ENCODE data around the gene NUSAP1.
"Not testable (repeated sequence)": the region's sequence is repeated elsewhere in the genome, so short reads cannot be mapped to it uniquely, and the experiment has no call there.

Gene NUSAP1

GRCh38 chr15:41416742-41417417, 84.2 kb downstream of the NUSAP1 start, which contains the start of gene RTF1:
Gene RTF1 (plus strand): TSS chr15:41417095. CDS start chr15:41417116, 21 bp downstream.
- DNase-seq: peak; percentile 45

DNA sequence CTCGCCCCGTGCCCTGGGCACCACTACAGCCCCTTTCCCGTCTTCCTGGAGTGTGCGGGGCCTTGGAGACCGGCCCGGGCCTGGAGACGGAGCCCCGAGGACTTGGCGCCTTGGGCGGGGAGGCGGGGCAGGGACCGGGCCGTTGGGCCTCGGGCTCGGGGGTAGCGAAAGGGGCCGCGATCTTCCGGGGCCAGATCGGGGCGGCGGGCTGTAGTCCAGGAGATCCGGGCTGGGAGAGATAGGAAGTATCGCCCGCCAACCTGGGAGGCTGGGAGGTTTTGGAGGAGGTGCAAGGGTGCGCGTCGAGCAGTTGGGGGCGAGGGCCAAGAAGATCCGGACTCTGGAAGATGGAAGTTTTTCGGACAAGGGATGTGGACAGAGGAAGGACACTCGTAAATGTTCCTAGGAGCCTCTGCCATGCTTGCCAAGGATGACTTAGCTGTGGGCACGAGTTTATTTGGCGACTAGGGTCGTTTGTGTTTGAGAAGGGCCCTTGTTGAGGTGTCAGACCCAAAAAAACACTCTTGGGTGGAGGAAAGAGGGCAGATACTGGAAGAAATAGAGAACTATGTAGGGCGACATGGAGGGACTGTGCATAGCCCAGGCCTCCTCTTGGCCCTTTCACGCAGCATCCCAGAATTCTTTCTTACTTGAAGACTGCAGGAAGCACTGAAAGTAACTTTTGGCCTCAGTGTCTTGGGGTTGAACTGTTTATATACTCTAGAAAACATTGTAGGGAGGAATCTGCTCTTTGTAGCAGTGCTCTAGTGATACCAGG, 84.9 kb downstream of the NUSAP1 start:
- DNase-seq: no peak

- no peak for DNase-seq
These were observed 91.4 kb downstream of the NUSAP1 start for GRCh38 chr15:41423979-41424659.

- no peak for DNase-seq
These were observed 92.1 kb downstream of the NUSAP1 start for GRCh38 chr15:41424809-41425208.

GRCh38 chr15:41425907-41426306, 93.2 kb downstream of the NUSAP1 start:
- DNase-seq: not testable (repeated sequence)

DNA sequence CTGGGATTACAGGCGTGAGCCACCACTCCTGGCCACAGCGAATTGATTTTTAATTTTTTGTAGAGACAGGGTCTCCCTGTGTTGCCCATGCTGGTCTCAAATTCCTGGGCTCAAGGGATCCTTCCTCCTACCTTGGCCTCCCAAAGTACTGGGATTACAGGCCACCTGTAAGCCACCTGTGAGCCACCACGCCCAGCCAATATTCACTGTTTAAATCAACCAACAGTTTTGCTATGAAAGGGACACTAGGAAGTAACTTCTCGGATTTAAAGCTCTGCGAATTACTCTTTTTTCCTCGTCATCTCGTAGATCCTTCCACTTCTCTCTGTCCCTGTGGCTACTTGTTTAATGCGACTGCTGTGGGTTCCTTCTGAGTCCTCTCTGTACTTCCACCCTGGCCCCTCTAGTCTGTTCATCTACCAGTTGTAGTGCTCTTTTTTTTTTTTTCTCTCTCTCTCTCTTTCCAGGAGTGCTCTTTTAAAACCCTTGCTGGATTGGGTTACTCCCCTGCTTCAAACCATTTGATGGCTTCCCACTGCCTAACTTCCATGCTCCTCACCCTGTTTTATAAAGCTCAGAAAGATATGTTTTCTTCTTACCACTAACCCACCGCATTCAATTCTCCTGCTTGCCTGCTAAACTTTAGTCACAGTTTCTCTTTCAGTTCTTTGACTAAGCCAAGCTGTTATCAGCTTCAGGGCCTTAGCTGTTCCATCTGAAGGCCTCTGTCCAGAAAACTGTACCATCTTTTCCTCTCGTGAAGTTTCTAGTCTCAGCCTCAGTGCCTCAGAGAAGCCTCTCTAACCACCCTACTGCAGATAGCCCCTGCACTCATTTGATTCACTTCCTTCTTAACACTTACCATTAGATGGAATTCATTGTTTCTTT, 96.6 kb downstream of the NUSAP1 start:
- DNase-seq: no peak

Measured in NCI-H524 treated with DMSO at 0.1 percent for 48 hours (cell line).